MM.1S (cell line): Measurements from ENCODE around the gene MYBL2.

Experiments
- EZH2 ChIP-seq: fragments of 300-600 bp; sonication (generic); optimal IDR thresholded peaks from 2 replicates; pipeline ENCODE3; 2017; ENCODE audit warnings: low read depth, mild to moderate bottlenecking, antibody characterized with exemption, low read length, mixed read lengths
- EZH2phosphoT487 ChIP-seq: fragments of 300-600 bp; sonication (generic); IDR thresholded peaks from 2 replicates; pipeline ENCODE4 v1.6.1; 2018; ENCODE audit warnings: antibody characterized with exemption, low read length
- TF ChIP-seq, protein P1 (sequence below): fragments of 300-600 bp; sonication (generic); IDR thresholded peaks from 2 replicates; pipeline ENCODE4 v1.5.1; 2016; ENCODE audit warnings: antibody characterized with exemption, low read length, mixed read lengths

DNA sequence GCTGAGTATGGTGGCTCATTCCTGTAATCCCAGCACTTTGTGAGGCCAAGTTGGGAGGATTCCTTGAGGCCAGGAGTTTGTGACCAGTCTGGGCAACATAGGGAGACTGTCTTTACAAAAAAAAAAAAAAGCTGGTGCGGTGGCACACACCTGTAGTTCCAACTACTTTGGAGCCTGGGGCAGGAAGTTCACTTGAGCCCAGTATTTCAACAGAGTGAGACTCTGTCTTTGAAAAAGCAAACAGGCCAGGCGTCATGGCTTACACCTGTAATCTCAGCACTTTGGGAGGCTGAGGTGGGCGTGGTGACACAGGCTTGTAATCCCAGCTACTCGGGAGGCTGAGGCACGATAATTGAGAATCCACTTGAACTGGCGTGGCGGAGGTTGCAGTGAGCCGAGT, 28.7 kb downstream of the MYBL2 start:
- TF ChIP-seq, protein P1, sequence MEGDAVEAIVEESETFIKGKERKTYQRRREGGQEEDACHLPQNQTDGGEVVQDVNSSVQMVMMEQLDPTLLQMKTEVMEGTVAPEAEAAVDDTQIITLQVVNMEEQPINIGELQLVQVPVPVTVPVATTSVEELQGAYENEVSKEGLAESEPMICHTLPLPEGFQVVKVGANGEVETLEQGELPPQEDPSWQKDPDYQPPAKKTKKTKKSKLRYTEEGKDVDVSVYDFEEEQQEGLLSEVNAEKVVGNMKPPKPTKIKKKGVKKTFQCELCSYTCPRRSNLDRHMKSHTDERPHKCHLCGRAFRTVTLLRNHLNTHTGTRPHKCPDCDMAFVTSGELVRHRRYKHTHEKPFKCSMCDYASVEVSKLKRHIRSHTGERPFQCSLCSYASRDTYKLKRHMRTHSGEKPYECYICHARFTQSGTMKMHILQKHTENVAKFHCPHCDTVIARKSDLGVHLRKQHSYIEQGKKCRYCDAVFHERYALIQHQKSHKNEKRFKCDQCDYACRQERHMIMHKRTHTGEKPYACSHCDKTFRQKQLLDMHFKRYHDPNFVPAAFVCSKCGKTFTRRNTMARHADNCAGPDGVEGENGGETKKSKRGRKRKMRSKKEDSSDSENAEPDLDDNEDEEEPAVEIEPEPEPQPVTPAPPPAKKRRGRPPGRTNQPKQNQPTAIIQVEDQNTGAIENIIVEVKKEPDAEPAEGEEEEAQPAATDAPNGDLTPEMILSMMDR = no peak
- TF ChIP-seq EZH2 (no peak), EZH2phosphoT487 (no peak)
